ENCODE results near the gene CUX1.
"Not testable (repeated sequence)": the region's sequence is repeated elsewhere in the genome, so short reads cannot be mapped to it uniquely, and the experiment has no call there.

The CUX1 gene

DNA sequence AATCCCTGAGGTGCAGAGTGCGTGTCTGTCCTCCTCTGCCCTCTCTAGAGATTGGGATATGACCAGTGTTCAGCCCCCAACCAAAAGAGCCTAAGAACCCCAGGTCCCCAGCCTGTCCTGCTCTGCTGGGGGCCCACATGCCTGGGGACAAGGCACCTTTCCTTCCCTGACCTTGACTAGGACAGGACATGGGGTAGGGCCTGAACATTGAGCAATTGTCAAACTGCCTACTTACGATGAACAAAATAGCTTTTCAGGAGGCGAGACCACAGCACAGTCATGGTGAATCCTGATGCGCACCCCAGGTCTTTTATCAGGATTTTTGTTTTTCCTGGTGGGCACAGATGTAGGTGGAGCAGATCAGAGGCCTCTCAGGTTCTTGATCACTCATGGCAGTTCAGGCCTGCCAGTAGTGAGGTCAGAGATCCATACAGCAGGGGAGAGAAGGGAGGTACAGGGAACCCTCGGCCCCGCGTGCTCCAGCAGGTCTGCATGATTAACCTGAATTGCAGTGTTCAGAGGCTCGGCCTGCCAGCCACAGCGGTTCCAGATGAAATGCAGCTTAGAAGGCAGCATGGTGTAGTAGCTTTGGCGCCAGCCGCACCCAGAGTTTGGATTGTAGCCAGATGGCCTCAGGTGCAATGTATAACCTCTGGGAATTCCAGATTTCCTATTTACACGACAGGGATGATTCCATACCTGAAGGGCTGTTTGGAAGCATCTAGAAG, 191.3 kb downstream of the CUX1 start:
- no peak overlapping the region for H3K4me3 ChIP-seq (replicated peaks in 1 of 2; ENCODE audit: low read depth in 2 of 2, low read length in 2 of 2)
- TF ChIP-seq, protein P1, sequence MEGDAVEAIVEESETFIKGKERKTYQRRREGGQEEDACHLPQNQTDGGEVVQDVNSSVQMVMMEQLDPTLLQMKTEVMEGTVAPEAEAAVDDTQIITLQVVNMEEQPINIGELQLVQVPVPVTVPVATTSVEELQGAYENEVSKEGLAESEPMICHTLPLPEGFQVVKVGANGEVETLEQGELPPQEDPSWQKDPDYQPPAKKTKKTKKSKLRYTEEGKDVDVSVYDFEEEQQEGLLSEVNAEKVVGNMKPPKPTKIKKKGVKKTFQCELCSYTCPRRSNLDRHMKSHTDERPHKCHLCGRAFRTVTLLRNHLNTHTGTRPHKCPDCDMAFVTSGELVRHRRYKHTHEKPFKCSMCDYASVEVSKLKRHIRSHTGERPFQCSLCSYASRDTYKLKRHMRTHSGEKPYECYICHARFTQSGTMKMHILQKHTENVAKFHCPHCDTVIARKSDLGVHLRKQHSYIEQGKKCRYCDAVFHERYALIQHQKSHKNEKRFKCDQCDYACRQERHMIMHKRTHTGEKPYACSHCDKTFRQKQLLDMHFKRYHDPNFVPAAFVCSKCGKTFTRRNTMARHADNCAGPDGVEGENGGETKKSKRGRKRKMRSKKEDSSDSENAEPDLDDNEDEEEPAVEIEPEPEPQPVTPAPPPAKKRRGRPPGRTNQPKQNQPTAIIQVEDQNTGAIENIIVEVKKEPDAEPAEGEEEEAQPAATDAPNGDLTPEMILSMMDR (IDR thresholded peaks at IDR 0.05; ENCODE audit: low read depth, low read length) = no peak
- DNase-seq (ENCODE audit: low read depth in 2 of 2) = no peak

DNA sequence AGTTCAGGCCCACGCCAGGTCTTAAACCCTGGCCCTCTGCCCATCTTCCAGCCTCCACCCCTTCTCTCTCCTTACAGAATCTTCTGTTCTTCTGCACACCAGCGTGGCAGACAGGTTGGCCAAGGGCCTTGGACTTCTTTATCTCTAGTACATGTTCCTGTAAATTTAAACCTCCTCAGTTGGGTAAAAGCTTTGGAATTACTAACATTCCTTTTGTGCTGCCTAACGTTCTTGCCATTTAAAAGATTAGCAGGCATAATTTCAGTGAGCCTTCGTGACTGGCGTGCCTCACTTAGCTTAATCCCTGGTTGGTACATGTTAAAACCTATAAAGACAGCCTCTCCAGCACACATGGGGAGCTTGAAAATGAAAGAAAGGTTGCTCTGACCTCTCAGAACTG, 192.2 kb downstream of the CUX1 start:
- peak in 1 of 2 donors; percentile 72 for DNase-seq (ENCODE audit: low read depth in 2 of 2)
- TF ChIP-seq, protein P1 (IDR thresholded peaks at IDR 0.05; ENCODE audit: low read depth, low read length) = no peak
- H3K4me3 ChIP-seq (replicated peaks in 1 of 2; ENCODE audit: low read depth in 2 of 2, low read length in 2 of 2) = no peak overlapping the region

DNA sequence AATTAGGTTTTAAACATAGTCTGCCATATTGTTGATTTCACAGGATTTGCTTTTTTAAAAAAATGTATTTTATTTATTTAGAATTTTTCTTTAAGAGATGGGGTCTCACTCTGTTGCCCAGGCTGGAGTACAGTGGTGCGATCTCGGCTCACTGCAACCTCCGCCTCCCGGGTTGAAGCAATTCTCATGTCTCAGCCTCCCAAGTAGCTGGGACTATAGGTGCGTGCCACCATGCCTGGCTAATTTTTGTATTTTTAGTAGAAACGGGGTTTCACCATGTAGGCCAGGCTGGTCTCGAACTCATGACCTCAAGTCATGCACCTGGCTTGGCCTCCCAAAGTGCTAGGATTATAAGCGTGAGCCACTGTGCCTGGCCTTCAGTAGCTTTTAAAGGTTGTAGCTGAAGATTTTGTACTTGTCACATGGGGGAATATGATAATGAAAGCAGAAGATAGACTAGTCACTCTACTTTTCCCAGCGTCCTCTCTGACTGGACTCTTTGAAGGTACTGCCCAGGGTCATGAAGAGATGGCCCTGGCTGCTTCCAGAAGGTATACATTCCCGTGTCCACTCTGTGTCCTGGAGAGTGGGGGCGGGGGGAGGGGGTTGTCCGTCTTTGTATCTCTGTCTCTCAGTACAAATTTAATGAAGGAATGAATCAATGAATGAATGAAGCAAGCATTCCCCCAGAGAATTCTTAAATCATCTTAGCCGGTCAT, 194.8 kb downstream of the CUX1 start:
- not testable (repeated sequence) for DNase-seq (ENCODE audit: low read depth in 2 of 2)

DNA sequence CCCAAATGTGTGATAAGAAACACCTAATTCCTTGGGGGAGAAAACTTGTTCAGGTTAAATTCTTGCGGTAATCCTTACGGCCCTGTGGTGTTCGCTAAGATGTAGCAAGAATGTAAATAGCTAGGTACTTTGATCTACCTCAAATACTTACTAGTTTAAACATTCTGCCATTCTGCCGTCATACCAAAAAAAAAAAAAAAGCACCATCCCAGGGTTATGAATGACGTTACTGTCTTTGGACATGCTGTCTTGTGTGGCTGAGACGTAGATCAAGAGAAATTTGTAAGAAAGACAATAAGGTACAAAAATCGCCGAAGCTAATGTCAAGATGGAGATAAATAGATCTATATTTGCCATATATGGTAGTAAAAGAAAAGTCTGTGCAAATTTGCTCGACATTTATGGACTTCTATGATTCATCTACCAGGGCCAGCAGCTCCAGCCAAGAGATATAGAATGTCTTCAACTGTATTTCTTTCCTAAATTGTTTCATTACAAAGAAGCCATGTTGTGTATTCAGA, 195.6 kb downstream of the CUX1 start:
- H3K4me3 ChIP-seq (replicated peaks in 1 of 2; ENCODE audit: low read depth in 2 of 2, low read length in 2 of 2) = no peak overlapping the region
- peak; percentile 33 to 49 for DNase-seq (ENCODE audit: low read depth in 2 of 2)
- TF ChIP-seq, protein P1 (IDR thresholded peaks at IDR 0.05; ENCODE audit: low read depth, low read length) = no peak

More for the DNA sequence above, 194.8 kb downstream of the CUX1 start:
- H3K4me3 ChIP-seq (replicated peaks in 1 of 2; ENCODE audit: low read depth in 2 of 2, low read length in 2 of 2) = not testable (repeated sequence)

DNA sequence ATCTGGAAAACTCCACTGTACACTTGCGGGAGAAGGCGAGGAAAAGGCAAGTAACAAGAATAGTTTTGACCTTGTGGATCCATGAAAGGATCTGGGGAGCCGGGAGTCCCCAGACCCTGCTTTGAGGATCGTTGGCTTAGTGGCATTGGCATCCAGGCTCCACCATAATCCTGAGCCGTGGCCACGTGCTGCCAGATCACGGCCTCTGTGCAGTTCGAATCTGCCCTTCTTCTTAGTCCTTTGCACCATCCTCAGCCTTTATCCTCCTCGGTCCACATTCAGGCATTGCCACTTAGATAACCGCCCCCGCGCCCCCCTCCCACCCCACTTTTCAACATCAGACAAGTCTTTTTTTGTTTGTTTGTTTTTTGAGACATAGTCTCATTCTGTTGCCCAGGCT, 201.4 kb downstream of the CUX1 start:
- no peak for DNase-seq (ENCODE audit: low read depth in 2 of 2)
- TF ChIP-seq, protein P1 (IDR thresholded peaks at IDR 0.05; ENCODE audit: low read depth, low read length) = no peak
- no peak overlapping the region for H3K4me3 ChIP-seq (replicated peaks in 1 of 2; ENCODE audit: low read depth in 2 of 2, low read length in 2 of 2)

DNA sequence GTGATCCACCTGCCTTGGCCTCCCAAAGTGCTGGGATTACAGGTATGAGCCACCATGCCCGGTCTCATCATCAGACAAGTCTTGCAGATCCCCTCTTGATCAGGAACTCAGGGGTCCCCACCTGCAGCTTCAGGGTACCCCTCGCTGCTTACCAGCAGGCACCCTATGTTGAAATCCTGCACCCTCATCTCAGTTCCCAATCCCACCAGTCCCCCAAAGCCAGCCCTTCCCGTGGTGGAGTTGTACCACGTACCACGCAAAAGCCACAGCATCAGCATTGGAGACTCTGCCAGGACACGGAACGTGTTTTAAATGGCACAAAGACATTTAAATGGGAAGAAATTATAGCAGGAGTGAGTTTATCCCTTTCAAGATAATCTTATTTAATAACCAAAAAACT, 202.0 kb downstream of the CUX1 start:
- TF ChIP-seq, protein P1 (IDR thresholded peaks at IDR 0.05; ENCODE audit: low read depth, low read length) = no peak
- DNase-seq (ENCODE audit: low read depth in 2 of 2) = no peak
- H3K4me3 ChIP-seq (replicated peaks in 1 of 2; ENCODE audit: low read depth in 2 of 2, low read length in 2 of 2) = no peak overlapping the region

Measured in cardiac fibroblast (primary cell).